NCI-H460 (cell line): ENCODE data around the gene SYTL4. TPM values are rescaled to one million over a fixed set of nuclear protein-coding genes. Genes with fewer than 3 reads are reported as not detected.
A peak's percentile ranks its signal among the peaks of the same experiment; 100 is the strongest.

Experiments
- DNase-seq: peaks from one replicate; pipeline ENCODE4 v3.0.0-alpha.2; 2016; ENCODE audit warnings: low read depth; ENCODE audit errors: extremely low read depth
- total RNA-seq: library from RNA; depleted of rRNA; stranded (reverse); fragments of >200 nt; shearing (Covaris generic); gene quantifications from 2 replicates; pipeline ENCODE4 v1.2.3, GENCODE V29; 2014; rRNA removed

Gene SYTL4
- total RNA-seq, 1 experiment from 2014 or later = 9.7 TPM

DNA sequence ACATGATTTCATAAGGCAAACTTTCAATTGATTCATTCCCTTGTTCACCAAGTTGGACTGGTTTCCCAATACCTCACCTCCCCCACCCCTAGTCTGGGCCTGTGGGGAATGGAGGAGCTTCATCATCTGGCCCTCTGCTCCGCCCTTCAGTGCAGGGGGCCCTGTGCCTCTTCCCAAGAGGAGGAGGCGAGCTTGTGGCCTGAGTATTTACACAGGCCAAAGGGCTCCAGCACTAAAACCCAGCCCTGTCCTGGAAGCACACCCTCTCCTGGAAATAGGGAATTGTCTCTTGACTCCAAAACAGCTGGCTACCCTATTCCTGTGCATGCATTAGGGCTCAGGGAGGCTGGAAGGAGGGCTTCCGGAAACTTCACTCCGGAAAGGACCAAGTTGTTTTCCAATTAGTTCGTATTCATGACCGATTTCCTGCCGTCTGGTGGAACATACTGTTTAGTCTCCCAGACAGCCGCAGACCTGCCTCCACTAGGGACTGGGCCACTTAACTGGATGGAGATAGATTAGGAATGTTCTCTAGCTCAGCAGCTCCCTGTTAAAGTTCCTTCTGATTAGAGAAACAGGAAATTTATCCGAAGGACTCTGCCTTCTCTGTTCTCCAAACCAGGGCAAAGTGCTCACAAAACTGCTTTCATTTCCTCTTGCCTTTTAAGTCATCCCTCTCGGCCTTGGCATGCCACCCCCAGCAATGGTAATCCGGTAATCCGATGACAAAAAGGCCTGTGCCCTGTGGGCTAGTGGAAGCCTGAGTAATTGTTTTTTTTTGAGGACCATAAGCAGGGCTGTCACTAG is 82.2 kb downstream of the SYTL4 start:
- DNase-seq = no peak

DNA sequence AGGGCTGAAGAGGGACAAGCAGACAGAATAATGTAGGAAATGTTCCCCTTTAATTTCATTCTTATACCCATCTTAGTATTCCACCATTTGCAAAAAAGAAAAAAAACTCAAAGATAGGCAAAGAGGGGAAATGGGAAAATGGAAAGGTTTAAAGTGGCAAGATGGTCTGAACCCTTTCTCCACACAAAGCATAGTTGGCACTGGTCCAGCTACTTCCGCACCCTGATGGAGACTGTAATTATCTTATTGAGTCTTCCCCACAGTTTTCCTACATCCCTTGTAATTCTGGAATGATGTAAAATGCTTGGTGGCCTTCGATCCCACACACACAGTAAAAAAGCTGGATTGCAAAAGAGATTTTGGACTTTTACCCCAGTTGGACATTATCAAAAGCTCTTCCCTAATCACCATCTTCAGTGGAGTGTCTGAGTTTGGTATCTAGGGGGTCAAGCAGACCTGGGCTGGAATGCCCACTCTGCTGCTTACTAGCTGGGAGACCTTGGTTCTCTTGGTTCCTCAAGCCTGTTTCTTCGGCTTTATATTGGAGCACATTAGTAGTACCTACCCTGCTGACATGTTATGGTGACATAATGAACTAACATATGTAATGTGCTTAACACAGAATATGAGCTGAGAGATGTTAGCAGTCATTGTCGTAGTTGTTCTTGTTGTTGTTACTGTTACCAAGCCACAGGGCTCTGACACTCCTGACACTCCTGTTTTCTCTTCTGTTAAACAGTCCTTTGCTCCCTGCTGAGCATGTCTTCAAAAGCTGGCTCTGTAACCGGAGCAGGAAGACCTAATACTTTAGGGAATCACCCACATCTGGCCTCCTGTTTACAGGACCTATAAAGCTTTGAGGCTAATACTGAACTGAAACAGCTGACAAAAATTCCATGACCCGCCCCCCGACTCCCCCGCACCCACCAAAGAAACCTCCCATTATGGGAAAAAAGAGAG is 83.2 kb downstream of the SYTL4 start:
- no peak for DNase-seq

DNA sequence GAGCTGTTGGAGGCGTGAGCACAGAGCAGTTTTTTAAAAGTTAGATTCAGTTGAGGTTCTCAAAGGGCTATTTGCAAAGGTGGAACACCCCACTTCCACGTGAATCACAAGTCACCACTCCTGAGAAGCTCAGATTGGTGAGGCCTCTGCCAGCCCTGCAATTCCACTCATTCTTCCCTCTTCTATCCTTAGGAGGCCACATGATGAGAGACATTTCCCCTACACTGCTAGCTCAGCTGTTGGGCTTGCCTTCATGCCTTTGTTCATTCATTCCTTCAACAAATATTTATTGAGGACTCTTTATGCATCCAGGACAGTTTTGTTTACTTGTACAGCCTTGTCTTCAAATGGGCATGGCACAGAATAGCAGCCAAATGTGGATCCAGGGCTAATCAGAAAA is 84.2 kb downstream of the SYTL4 start:
- no peak for DNase-seq

DNA sequence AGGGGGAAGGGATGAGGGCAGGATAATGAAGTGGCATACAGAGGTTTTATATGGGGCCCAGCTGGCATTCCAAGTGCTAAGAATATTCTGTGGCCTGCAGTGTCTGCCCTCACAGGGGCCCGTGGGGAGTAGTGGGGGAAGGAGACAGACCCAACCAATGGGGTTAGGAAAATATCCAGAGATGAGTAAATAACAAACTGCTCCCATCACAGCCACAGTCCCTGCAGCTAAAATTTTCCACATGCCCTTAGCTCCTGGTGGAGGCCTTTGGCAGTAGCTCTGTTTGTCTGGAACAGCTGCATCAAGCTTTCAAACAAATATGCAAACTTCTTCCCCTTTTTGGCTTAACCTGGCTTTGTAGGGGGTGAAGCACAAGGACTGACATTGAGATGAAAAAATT is 84.8 kb downstream of the SYTL4 start:
- DNase-seq = no peak

DNA sequence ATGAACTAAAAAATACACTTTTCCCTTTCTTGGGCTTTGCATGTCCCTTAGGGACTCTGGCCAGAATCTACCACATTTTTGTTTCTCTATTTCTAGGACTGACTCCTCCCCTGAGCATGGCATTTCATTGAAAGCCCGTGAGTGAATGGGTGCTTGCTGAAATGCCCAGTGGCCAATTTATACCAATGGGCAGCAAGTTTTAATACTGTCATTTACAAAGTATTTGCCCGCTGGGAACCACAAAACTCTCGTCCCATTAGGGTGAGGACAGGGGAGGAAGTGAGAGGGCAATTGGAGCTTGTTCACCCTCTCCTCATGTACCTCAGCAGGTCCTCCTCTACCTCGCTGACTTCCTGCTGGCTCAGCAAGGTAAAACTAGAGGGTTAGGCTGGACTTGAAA is 86.8 kb downstream of the SYTL4 start:
- DNase-seq = no peak

DNA sequence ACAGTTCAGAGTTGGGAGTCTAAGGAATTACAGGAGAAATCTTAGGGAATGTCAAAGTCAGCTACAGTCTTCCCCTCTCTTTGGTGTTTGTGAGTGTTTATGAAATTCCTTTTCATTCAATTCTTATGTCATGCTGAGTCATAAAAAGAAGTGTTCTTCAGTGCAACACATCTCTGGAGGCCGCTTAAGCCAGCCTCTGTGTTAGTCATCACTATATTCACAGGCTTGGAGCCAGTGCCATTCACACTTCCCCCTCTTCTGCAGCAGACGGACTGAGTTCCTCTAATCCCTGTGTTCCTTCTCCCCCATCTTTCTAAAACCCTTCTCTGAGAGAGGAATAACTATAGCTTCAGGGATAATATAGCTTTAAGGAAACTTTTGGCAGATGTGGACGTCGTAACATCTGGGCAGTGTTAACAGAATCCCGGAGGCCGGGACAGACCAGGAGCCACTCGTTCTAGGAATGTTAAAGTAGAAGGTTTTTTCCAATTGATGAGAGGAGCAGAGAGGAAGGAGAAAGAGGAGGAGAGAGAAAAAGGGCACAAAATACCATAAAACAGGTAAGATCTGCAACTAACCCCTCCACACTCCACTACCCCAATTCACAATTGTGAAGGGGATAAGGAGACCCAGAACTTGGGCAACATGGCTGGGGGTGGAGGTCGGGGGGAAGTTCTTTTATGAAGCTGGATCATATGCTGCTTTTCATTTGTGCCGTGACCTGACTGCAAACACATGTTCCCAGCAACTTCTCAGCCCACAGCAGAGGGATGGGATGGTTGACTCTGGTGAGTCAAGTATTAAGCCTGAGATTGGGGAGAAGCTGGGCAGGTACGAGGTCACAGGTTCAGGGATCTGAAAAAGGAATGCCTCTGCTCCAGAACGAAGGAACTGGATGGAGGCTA is 87.7 kb downstream of the SYTL4 start, which contains the start of gene SRPX2:
SRPX2 (plus strand) TSS at position 244 of the 905 bp plus-strand sequence. CDS start 2,124 bp downstream, outside the sequence.
- DNase-seq = peak; percentile 74

DNA sequence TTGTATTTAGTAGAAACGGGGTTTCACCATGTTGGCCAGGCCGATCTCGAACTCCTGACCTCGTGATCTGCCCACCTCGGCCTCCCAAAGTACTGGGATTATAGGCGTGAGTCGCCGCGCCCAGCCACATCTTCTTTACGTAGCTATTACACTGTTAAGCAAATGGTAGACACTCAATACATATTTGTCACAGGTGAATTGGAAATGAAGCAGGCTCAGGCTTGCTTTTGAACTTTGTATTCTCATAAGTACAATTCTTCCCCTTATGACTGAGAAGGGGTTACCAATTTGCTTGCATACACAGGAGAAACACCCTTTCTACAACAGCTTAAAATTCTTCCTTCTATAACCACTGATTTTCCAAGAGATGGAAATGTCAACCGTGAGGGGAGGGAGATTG is 88.7 kb downstream of the SYTL4 start:
- DNase-seq = no peak

DNA sequence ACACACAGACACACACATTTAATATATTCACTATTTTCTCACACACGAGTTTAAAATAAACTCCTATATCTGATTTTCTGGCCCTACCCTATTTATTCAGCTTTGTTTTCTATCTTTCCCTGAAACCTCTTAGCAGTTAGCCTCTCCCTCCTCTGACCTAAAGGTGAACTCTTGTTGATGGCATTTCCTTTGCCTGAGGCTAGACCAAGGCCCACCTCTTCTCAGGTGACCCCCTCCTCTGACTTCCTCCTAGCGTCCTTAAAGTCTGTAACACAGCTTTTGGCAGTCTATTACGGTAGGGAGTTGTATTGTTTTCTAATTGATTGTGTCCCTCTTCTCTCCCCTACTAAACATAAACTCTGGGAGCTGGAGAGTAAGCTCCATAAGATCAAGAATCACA is 89.6 kb downstream of the SYTL4 start:
- DNase-seq = no peak

DNA sequence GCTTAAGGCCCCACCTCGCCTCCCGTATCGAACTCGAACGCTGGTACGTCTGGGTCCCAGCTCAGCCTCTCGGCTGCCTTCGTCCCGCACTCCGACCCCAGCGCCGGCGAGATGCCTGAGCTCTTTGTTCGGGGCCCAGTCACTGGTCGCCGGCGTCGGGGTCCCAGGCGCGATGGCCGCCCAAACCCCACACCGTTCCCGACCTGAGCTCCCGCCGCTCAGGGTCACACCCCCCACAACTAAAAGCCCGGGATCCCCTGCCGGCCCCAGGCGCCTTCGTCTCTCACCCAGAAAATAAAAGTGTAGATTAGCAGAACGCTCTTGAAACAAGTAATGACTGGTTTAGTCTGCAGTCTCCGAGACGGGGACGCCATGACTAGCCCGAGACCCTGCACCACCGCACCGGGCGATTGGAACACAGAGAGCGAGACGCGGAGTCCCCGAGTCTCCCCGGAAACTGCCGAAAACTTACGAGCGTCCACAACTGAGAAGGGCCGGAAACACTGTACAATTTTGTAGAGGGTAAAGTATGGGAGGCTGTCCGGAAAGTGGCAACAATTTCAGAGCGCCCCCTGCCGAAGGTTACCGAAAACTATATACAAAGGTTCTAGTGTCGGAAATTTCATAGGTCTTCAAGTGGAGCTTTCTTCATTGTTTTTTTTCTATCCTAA is 95.5 kb downstream of the SYTL4 start, which contains the start of gene TSPAN6:
TSPAN6 (minus strand) TSS at position 486 of the 671 bp plus-strand sequence; CDS start at position 374, 112 bp downstream.
- peak; percentile 90 for DNase-seq

DNA sequence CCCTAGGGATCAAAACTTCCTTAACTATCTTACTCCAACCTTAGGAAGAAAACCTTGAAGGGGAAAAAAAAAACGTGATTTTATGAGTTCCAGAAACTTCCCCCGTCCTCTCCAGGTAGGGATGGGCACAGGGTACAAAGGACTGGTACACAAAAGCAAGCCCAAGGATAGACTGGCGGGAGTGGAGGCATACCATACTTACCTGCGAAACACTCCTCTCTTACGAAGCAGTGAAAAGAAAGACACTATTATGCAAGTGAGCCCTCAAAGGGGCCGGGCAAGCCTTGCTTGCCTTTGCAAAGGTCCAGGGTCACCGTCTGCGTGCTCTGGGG is 96.0 kb downstream of the SYTL4 start:
- DNase-seq = no peak

DNA sequence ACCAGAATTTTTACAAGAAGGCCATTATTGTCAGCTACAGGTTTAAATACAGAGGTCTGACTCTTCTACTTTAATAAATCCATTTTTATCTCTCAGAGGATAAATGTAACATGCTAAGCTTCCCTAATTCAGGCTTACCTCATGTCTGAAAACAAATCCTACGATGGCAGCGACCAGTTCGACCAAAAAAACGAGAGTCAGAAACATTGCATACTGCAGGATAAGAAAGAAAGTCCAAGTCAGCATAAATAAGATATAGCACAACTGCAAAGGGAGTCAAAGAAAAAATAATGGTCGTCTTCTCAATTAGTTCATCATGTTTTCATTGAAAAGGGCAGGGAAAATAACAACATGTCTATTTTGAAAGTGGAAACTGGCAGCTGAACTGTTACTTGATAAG is 96.9 kb downstream of the SYTL4 start:
- no peak for DNase-seq

DNA sequence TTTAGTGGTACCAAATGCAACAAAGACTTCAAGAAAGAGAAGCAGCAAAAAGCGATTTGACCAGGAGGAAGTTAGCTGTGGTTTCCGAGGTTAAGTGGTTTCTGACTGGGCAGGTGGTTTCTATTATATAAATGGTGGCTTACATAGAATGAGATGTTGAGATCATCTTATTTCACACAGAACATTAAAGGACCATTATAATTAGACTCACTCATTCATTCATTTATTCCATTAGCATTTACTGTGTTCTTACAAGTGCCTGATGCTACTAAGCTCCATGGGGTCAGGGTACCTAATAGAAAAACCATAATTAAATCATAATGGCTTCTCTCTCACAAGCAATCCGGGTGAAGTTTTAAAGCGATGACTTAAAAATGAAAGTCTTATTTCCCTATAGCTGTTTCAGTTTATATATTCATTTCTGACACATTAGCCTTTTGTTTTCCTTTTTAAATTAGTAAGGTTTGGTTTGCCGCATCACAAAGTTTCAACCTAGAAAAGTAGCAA is 105.9 kb downstream of the SYTL4 start:
- no peak for DNase-seq

Other genes starting within 250 kb of the SYTL4 start
- gene TNMD, start 147.2 kb downstream of the SYTL4 start, total RNA-seq = not detected in 2 replicates
- gene TSPAN6, start 95.3 kb downstream of the SYTL4 start, total RNA-seq = 35.3 and 40.8 TPM in 2 replicates
- gene SRPX2, start 87.9 kb downstream of the SYTL4 start, total RNA-seq = 34.8 and 39.8 TPM in 2 replicates
- 60.9 and 77.2 TPM in 2 replicates for gene CSTF2, start 88.3 kb upstream of the SYTL4 start, total RNA-seq
- 0.78 and 1.4 TPM in 2 replicates for gene NOX1, start 142.2 kb upstream of the SYTL4 start, total RNA-seq
- 2.6 and 3.0 TPM in 2 replicates for gene XKRX, start 196.8 kb upstream of the SYTL4 start, total RNA-seq
- not detected in 2 replicates for gene ARL13A, start 237.6 kb upstream of the SYTL4 start, total RNA-seq